GM21526 (cell line): ENCODE measurements around the gene ANKRD13C.

Experiments used
- ATAC-seq: cut with Tn5 transposase; IDR thresholded peaks from one replicate; pipeline ENCODE4 v1.9.1; 2021; ENCODE audit warnings: moderate library complexity; ENCODE audit not compliant: unreplicated experiment, low FRiP score

The ANKRD13C gene

GRCh38 chr1:70299472-70299871 is 55.0 kb downstream of the ANKRD13C start:
- ATAC-seq = no peak

GRCh38 chr1:70295749-70296148 is 58.8 kb downstream of the ANKRD13C start:
- ATAC-seq = no peak

DNA sequence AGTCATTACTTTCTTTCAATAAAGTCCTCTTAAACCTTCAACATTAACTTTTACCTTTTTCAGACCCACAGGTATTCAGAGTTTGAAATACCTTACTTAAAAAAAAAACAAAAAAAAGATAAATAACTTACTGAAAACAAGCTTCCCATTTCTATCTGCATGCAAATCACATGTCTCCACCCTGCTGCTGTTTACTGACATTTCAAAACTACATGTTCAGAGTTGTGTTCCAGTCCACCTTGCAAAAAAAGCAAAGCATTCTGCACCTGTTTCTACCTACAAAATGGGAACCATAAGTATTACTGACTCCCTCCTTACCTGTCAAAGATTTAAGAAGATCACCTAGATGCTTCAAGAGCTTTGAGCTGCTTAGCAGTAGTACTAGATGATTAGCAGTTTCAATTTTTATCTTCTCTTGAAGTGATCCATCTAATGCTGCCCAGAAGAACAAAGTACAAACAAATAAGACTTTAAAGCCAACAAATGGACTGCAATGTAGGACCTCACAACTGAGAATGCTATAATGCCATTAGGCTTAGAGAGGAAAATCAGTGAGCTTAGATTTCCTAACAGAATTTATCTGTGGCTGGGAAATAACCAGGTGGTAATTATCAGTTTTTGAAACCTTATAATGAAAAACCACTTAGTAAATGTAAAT is 61.2 kb downstream of the ANKRD13C start:
- ATAC-seq = no peak

DNA sequence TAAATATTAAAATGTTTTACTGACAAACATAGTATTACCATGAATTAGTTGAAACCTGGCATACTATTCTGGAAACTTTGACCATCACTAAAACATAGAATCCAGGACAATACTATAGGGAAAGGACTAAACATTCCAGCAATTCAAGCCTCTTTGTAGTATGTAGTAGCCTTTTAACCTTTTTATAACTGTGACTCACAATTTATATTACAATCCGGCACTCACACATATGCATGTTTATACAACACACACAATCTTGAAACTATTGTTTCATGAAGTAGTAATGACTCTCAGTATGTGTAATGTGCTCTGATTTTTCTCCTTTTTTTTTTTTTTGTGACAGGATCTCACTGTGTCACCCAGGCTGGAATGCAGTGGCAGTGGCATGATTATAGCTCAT is 64.3 kb downstream of the ANKRD13C start:
- no peak for ATAC-seq

DNA sequence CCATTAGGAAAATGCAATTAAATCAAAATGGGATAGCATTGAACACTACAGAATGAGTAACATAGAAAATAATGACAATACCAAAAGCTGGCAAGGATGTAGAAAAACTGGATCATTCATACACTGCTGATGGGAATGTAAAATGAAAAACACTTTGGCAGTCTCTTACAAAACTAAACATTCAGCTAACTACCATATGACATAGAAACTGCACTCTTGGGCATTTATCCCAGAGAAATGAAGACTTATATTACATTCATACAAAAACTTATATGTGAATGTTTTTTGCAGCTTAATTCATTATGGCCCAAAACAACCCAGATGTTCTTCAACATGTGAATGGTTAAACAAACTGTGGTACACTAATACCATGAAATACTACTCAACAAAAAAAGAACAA is 66.4 kb downstream of the ANKRD13C start:
- ATAC-seq = no peak

DNA sequence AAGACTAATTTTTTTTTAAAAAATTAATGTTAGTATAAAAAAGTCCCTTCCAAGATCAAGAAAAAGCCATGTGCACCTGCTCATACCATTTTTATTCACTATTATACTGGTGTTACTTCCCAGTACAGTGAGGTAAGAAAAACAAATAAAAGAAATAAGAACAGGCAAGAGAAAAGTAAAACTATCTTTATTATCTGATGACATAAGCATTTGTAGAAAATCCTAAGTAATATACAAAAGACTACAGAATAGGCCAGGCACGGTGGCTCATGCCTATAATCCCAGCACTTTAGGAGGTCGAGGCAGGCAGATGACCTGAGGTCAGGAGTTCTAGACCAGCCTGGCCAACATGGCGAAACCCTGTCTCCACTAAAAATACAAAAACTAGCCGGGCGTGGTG is 68.1 kb downstream of the ANKRD13C start:
- no peak for ATAC-seq

DNA sequence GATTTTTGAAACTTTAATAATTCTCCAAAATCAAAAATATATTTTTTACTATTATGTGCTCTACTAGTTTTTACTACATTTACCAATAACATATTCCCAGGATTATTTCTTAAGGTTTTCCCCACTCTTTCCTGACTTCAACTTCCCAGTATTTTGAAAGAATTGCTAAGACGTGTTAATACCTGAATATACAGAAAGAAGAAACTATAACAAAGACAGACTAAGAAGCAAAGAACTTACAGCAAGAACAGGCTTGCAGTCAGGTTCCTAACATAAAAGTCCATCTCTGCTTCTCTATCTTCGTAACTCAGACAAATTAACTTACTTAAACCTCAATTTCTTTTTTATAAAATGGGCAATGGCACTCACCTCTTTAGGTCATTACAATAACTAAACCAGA is 70.2 kb downstream of the ANKRD13C start:
- ATAC-seq = no peak

DNA sequence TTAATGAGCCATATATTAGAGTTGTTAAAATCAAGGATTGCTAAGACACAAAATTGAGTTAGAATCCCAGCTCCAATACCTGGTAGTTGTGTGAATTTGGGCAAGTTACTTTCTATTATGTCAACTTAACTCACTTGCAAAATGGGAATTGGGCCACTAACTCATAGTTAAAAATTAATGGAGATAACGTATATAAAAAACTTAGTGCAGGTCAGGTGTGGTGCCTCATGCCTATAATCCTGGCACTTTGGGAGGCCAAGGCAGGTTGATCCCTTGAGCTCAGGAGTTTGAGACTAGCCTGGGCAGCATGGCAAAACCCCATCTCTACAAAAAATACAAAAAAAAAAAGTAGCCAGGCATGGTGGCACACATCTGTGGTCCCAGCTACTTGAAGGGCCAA is 75.8 kb downstream of the ANKRD13C start:
- ATAC-seq = no peak

GRCh38 chr1:70277875-70278274 is 76.6 kb downstream of the ANKRD13C start:
- no peak for ATAC-seq

GRCh38 chr1:70265946-70266345 is 88.6 kb downstream of the ANKRD13C start:
- no peak for ATAC-seq

- no peak for ATAC-seq
These were observed 89.7 kb downstream of the ANKRD13C start for GRCh38 chr1:70264839-70265238.

- no peak for ATAC-seq
These were observed 97.9 kb downstream of the ANKRD13C start for GRCh38 chr1:70256664-70257063.

GRCh38 chr1:70248729-70249128 is 105.8 kb downstream of the ANKRD13C start:
- ATAC-seq = no peak

GRCh38 chr1:70247768-70248167 is 106.8 kb downstream of the ANKRD13C start:
- no peak for ATAC-seq

DNA sequence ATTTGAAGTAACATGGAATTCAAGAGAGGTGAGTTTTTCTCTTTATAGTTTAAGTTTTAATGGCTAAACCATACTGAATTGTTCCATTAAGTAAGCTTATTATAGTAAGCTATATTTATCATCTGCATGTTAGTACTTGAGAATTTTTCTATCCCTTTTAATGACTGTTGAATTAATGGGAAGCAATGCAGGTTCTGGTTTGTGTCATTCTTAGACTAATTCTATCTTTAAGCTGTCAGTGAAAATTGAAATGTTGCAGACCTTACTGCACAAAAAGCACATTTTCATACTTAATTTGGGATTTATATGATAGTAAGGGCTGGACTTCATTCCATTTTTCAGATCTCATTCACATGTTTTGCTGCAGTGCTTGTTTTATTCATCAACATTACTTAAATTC is 107.4 kb downstream of the ANKRD13C start:
- no peak for ATAC-seq

DNA sequence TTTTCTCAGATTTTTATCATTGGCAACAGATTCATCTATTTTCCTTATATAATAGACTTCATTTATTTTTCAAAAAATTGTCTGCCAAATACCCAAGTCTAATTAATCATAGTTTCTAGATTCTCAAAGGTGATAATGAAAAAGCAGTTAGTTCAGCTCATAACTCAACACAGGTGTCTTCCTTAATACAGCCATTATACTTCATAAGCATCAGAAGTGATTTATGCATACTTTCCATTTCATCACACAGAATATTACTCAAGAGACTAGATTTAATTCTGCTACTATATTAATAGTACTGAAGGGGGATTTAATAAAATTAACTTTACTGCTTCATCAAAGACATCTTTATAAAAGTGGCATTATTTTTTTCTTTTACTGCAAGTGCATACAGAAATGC is 114.6 kb downstream of the ANKRD13C start:
- ATAC-seq = no peak

- no peak for ATAC-seq
These were observed 119.8 kb downstream of the ANKRD13C start for GRCh38 chr1:70234733-70235132.

DNA sequence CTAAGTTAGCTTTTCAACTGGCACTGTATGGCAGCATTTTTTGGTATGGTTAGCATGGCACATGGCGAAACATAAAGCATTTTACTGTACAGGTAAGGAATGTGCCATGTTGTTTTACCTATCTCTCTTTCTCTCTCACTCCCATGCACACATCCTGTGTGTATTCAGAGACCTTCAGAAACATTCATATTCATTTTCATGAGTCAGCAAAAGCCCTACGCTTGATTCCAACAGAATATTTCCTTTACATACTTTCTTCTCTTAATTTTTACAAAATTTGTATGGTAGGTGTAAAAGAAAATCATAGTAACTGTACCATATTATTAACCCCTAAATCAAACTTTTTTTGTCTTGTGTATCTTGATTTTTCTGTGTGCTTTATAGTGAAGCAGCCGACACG is 123.0 kb downstream of the ANKRD13C start:
- no peak for ATAC-seq

- no peak for ATAC-seq
These were observed 125.9 kb downstream of the ANKRD13C start for GRCh38 chr1:70228670-70229069.

GRCh38 chr1:70227439-70227838 is 127.1 kb downstream of the ANKRD13C start:
- ATAC-seq = no peak

- no peak for ATAC-seq
These were observed 129.6 kb downstream of the ANKRD13C start for GRCh38 chr1:70224954-70225353.

GRCh38 chr1:70222716-70223235 is 131.7 kb downstream of the ANKRD13C start:
- no peak for ATAC-seq
